DMS 273 treated with DMSO at 0.1 percent for 48 hours (cell line): ENCODE data around the gene MAGIX.

Experiments used
- DNase-seq: peaks from one replicate; lab custom pipeline; 2025; lab: John Stamatoyannopoulos, UW

Gene MAGIX

DNA sequence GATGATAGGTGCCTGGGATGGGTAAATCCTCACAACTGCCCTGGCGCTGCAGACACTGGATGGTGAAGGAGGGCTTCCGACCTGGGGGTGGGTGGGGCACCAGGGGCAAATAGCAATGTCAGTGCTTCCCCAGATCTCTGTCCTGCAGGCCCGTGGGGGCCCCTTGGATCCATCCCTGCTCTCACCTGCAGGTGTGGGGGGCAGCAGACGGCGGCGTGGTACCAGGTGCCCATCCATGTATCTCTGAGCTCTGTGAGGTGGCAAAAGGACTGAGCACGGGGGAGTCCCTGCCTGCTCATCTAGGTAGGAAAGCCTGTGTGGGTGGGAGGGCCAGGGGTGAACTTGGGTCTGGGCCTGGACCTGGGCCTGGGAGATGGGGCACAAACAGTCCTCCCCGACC, 44.0 kb downstream of the MAGIX start:
- no peak for DNase-seq

DNA sequence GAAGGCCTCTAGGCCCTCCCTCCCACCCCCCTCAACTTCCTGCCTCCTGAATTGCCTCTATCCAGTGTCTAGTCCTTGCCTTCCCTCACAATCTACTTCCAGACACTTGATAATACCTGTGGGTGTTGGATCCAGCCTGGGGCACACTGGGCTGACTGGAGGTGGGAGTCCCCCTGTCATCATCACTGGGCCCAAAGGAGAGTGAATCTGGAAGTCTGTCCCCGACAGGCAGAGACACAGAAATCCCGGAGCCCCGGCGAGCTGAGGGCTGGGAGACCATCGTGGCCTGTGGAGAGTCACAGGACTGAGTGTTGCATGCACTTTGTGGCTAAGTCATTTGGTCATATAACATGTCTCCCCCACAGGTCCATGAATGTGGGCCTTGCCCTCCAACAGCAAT, 45.8 kb downstream of the MAGIX start:
- no peak for DNase-seq

DNA sequence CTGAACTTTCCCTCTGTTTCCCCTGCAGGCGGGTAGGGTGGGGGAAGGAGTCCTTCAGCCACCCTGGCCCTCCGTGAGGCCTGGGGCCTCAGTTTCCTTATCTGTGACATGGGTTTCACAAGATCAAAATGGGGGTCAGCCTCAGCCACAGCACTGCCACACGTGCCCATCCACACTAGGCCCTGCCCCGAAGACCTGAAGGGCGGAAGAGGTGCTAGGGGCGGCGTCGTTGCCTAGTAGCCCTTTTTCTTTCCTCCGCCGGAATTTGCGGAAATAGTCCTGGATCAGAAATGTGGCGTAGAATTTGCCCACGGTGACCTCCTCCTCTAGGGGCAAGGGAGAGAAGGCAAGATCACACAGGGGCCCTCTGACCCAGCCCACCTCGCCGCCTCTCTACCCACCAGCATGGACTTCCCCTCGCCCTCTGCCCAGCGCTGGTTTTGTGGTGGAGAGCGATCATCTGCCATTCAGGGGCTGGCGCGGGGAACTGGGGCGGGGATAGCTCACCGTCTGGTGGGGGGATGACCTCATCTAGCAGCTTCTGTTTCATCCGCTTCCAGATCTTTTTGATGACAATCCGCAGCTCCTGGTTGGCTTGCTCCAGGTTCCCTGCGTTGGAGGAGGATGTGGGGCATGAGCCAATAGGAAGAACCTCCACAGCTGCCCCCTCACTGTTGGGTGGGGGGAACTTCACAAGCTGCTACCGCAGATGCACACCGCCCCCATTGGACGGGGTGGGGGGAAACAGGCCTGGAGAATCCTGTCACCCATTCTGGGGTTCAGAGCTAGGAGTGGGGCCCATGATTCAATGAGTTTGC, 47.1 kb downstream of the MAGIX start:
- DNase-seq, result peak; percentile 72

- no peak for DNase-seq
Observed at GRCh38 chrX:49210406-49210805, 47.8 kb downstream of the MAGIX start.

- DNase-seq, result no peak
Observed at GRCh38 chrX:49211074-49211473, 48.5 kb downstream of the MAGIX start.

DNA sequence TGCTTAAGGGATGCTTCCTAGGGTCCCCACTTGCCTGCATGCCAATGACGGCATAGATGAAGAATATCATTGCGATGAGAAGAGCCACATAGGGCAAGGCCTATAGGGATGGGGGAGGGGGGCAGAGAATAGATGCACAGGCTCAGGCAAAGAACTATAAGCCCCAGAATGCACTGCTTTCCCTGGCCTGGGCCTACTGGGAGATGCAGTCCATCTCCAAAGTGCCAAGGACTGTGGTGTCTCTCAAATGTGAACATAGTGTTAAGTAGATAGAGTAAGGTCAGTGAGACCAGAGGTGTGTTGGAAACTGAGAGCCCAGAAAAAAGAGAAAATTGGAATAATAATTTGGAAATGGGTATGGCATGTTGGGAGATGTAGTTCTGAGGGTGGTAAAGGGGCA, 49.7 kb downstream of the MAGIX start:
- DNase-seq, result no peak

- DNase-seq, result no peak
Observed at GRCh38 chrX:49212861-49213260, 50.3 kb downstream of the MAGIX start.

GRCh38 chrX:49214416-49214815, 51.9 kb downstream of the MAGIX start:
- no peak for DNase-seq

- no peak for DNase-seq
Observed at GRCh38 chrX:49214996-49215526, 52.5 kb downstream of the MAGIX start.
